HG03108 (cell line): ENCODE measurements around the gene COL4A1.

Source experiments
- ATAC-seq: cut with Tn5 transposase; IDR thresholded peaks from one replicate; pipeline ENCODE4 v1.9.1; 2021; ENCODE audit warnings: moderate library complexity; ENCODE audit not compliant: unreplicated experiment

The COL4A1 gene

GRCh38 chr13:110150384-110151101 is 156.4 kb downstream of the COL4A1 start:
- ATAC-seq: no peak

DNA sequence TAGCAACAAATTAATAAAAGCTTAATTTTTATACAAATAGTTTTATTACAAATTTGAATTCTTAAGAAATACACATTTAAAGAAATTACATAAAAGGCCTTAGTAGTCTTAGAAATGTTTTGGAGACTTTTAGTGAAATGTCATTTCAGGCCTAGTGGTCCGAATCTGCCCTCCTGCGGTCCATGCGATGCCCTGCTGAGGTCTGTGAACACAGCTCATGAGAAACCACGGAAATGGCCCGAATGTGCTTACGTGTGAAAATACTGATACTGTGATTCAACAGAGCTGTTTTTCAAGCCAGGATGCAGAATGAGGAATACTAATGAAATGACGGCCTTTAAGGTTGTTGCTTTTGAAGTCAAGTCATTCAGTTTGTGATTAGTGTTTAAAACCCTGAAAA is 157.9 kb downstream of the COL4A1 start:
- no peak for ATAC-seq

DNA sequence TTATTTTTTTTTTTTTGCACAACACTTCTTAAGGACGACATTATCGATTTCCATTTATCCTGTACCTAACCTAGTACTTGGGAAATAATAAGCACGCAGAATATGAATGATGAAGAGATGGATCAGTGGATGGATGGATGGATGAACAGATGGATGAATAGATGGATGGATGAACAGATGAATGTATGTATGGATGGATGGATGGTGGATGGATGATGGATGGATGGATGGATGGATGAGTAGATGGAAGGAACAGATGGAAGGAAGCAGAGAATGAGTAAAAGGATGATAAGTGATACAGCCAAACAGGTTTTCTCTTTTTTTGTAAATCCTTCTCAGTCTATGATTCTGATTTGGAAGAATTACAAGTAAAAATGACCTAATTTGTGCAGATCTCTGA is 166.9 kb downstream of the COL4A1 start:
- ATAC-seq: no peak

- no peak for ATAC-seq
Measured at GRCh38 chr13:110138700-110139036, 168.3 kb downstream of the COL4A1 start.

GRCh38 chr13:110138010-110138699 is 168.8 kb downstream of the COL4A1 start:
- peak; percentile 56 for ATAC-seq

DNA sequence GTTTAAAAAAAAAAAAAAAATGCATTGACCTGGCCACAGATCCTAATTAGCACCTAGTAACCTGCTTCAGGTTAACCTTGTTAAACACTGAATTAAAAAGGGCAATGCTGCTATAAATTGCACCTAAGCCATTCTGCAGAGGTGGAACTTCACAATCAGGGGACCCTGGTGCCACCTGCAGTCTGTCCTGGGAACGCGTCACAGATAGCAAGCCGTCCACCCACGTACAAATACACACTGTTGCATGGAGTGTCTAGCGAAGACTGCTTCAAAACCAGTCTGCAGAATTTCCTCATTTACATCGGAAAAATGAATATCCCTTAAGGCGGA is 169.3 kb downstream of the COL4A1 start:
- ATAC-seq: peak; percentile 53

GRCh38 chr13:110136660-110137585 is 170.0 kb downstream of the COL4A1 start:
- no peak for ATAC-seq

DNA sequence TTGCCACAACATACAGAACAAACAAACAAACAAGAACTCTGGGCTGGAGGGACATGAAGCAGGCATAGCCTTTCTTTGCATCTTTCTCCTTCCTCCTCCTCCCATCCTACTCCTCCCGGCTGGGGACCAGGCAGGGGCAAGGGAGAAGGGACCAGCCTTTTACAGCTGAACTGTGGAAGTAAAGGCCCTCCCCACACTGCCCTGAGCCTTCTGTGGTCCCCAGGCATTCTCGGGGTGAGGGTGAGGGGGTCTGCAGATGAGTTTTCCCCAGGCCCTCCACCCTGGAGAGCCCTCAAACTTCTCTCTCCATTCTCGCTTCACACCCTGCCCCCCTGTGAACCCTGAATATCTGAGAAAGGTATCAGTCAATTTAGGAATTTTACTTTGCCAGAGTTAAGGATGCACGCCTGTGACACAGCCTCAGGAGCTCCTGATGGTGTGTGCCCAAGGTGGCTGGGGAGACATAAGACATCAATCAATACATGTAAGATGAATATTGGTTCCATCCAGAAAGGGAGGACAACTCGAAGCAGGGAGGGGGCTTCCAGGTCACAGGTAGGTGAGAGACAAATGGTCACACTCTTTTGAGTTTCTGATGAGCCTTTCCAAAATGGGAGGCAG is 170.9 kb downstream of the COL4A1 start:
- no peak for ATAC-seq

DNA sequence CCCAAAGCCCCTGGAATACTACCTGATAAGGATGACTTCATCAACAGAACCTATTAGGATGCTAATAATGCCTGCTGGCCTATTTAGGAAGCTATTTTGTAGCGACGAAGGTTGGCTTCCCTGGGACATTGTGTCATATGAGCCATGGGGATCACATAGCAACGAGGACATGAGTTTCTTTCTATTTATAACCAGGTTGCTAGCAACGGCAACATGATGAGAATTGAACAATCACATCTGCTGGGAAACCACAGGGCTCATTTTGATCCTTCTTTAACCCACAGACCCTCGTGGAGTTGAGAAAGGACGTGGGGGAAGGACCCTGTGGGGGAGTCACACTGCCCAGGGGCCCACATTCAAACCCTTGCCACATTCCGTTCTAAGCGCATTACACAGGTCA is 172.2 kb downstream of the COL4A1 start:
- no peak for ATAC-seq

GRCh38 chr13:110133425-110134235 is 173.3 kb downstream of the COL4A1 start:
- no peak for ATAC-seq

- no peak for ATAC-seq
Measured at GRCh38 chr13:110132225-110132982, 174.6 kb downstream of the COL4A1 start.

DNA sequence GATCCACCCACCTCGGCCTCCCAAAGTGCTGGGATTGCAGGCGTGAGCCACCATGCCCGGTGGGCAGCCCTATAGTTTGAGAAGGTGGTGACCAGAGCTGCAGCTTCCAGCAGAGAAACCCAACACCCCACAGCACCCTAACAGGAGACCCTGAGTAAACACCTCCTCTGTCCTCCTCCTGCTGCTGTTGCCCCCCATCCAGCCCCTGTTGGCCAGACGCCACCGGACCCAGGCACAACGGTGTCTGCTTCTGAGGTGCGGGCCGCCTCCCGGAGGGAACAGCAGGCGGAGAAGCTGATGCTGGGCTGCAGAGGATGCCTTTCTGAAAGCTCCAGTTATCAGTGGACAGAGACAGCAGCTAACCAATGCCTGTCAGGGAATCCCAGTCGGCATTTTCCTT is 175.5 kb downstream of the COL4A1 start:
- ATAC-seq: no peak

GRCh38 chr13:110130431-110130830 is 176.5 kb downstream of the COL4A1 start:
- ATAC-seq: no peak

DNA sequence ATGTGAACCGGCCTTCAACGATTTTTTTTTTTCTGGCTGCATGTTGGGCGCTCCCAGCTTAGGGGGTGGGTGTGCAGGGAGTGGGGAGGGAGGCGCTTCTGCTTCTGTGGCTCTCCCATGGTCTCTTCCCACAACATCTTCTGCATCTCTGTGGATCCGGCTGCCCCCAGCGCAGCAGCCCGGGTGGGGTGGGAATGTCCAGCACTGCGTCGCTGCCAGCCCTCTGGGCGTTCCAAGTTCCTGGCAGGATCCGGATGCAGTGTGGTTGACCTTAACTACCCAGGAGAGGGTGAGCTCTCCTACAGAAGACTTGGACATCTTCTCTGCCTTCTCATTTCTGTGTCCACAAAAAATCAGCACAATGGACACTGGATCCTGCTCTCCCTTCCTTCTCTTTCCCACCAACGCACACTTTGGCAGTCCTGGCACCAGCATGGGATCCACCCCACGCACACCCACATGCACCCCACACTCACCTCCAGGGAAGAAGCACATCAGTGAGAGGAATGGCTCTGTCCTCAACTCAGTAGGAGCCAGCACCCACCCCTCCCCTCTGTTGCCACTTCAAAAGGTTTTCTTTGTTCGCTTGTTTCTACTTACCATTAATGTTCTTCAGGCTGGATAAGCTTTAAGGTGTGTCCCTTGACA is 177.3 kb downstream of the COL4A1 start:
- no peak for ATAC-seq

DNA sequence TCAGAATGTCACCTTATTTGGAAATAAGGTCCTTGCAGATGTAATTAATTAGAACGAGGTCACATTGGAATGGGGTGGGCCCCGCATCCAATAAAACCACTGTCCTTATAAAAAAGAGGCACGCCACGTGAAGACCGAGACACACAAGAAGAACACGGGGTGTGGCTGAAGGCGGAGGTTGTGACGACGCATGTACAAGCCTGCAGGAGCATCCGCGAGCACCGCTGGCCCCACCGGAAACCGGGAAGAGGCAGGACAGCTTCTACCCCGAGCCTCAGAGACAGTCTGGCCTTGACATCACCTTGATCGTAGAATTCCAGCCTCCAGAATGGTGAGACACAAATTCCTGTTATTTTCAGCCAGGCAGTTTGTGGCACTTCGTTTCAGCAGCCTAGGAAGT is 177.9 kb downstream of the COL4A1 start:
- ATAC-seq: no peak

DNA sequence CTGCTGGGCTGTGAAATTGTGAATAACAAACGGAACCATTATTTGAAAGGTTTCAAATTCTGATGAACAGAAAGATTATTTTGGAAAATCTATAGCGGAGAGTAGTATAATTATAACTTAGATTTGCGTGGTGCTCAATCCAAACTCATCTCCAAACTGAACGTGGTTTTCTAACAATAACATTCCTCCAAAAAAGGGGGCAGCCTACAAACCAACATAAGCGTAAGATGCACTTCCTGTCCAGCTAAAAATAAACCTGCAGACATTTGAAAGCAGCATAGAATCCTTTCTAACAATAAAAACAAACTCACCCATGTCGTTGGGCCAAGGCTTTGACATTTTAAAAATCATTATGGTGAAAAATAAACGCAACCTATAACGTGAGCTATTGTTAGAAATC is 178.4 kb downstream of the COL4A1 start:
- no peak for ATAC-seq

DNA sequence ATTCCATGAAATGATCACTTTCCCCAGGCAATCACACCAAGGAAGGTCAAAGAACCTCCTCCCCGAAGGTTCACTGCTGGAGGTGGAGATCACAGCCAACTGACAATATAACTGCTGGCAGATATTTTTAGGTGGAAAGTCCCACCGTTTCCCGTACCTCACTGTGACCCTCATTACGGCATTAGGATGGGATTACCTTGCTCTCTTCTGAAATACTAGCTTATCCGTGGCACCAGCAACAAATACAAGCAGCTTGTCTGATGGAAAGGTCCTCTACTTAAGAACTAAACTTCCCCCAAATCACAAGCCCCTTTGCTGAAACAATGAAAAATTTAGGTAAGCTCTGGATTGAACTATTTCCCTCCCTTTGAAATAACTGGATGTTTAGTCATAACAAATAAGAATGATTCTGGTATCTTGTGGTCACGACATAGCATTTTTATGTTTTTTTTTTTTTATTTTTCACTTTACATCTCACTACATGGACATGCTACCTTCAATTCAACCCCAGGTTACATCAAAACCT is 178.9 kb downstream of the COL4A1 start:
- ATAC-seq: no peak

- no peak for ATAC-seq
Measured at GRCh38 chr13:110126391-110126961, 180.5 kb downstream of the COL4A1 start.
